ENCODE measurements around the gene VPS18.

The VPS18 gene

DNA sequence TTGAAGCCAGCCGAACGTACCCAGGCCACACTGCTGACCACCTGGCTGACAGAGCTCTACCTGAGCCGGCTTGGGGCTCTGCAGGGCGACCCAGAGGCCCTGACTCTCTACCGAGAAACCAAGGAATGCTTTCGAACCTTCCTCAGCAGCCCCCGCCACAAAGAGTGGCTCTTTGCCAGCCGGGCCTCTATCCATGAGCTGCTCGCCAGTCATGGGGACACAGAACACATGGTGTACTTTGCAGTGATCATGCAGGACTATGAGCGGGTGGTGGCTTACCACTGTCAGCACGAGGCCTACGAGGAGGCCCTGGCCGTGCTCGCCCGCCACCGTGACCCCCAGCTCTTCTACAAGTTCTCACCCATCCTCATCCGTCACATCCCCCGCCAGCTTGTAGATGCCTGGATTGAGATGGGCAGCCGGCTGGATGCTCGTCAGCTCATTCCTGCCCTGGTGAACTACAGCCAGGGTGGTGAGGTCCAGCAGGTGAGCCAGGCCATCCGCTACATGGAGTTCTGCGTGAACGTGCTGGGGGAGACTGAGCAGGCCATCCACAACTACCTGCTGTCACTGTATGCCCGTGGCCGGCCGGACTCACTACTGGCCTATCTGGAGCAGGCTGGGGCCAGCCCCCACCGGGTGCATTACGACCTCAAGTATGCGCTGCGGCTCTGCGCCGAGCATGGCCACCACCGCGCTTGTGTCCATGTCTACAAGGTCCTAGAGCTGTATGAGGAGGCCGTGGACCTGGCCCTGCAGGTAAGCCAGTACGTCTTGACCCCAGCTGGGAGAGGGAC lies 6.2 kb downstream of the VPS18 start:
- no peak for DNase-seq (ENCODE audit: low spot score)

DNA sequence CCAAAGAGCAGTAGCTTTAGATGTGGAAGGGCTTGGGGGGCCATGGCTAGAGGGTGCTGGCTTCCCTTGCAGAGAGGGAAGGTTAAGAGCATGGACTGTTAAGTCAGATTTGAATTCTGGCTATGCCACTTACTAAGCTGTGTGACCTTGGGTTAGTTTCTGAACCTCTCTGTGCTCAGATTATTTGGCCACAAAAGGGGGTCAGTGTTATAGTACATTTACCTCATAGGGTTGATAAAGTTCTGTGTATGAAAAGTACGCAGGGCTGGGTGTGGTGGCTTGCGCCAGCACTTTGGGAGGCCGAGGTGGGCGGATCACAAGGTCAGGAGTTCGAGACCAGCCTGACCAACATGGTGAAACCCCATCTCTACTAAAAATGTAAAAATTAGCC lies 6.8 kb downstream of the VPS18 start:
- no peak for DNase-seq (ENCODE audit: low spot score)

DNA sequence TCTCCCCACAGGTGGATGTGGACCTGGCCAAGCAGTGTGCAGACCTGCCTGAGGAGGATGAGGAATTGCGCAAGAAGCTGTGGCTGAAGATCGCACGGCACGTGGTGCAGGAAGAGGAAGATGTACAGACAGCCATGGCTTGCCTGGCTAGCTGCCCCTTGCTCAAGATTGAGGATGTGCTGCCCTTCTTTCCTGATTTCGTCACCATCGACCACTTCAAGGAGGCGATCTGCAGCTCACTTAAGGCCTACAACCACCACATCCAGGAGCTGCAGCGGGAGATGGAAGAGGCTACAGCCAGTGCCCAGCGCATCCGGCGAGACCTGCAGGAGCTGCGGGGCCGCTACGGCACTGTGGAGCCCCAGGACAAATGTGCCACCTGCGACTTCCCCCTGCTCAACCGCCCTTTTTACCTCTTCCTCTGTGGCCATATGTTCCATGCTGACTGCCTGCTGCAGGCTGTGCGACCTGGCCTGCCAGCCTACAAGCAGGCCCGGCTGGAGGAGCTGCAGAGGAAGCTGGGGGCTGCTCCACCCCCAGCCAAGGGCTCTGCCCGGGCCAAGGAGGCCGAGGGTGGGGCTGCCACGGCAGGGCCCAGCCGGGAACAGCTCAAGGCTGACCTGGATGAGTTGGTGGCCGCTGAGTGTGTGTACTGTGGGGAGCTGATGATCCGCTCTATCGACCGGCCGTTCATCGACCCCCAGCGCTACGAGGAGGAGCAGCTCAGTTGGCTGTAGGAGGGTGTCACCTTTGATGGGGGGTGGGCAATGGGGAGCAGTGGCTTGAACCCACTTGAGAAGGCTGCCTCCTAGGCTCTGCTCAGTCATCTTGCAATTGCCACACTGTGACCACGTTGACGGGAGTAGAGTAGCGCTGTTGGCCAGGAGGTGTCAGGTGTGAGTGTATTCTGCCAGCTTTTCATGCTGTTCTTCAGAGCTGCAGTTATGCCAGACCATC lies 8.6 kb downstream of the VPS18 start:
- DNase-seq (ENCODE audit: low spot score), result no peak

DNA sequence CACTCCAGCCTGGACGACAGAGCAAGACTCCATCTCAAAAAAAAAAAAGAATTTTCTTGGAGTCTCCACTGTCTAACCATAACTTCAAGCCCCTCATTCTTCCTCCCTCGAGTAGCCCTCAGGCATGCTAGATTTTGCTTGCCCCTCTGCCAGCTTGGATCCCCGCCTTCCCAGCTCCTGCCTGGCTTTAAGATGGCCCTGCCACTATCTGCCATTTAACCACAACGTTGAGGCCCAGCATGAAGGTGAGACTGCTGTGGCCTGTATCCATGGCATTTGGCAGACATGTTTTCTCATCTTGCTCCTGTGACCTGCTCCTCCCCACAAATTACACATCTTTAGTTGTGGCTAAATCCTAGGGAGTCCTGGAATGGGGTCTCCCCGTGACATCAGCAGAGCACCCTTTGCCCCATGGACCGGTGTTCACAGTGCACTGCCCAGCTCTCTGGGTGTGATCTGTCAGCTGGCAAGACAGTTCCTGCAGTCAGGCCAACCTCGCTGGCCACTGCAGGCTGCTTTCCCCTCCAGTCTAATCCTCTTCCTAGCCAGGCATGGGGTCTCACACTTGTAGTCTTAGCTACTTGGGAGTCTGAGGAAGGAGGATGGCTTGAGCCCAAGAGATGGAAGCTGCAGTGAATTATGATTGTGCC lies 10.4 kb downstream of the VPS18 start:
- DNase-seq (ENCODE audit: low spot score), result no peak

DNA sequence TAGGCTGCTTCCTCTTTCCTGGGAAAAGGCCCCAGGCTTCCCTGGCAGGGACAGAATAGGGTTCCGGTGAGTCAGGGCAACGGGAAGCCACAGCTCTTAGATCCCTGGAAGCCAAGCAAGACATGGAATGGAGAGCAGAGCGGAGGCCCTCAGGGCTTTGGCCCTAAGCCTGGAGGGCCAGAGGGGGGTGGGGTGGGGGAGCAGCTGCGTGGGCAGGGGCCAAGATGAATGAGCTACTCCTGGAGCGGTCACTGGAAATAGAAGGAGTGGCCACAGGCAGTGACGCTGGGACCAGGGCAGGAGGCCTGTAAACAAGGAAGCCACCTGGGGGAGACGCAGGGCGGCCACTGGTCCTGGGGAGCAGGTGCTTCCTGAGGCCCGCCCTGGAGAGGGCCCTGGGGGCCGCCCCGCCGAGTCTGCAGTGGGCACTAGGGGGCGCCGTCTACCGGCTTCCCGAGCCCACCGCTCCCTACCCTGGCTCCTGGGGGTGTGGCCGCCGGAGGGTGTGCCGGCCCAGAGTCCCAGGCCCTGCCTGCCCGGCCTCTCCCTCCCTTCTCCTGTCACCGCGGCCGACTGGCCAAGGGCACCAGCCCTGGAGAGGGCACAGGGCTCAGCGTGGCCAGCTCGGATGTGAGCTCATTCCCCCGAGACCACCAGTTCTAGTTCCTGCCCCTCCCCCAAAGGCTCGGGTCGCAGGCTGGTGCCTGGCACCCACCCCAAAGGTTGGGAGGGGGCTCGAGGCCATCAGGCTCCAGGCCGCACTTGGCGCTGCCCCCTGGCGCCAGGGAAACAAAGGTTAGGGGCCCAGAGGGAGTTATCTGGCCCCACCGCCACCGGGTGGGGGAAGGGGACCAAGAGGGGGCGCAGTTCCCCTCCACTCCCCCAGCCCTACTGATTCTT lies 12.1 kb downstream of the VPS18 start:
- peak; percentile 88 for DNase-seq (ENCODE audit: low spot score)

DNA sequence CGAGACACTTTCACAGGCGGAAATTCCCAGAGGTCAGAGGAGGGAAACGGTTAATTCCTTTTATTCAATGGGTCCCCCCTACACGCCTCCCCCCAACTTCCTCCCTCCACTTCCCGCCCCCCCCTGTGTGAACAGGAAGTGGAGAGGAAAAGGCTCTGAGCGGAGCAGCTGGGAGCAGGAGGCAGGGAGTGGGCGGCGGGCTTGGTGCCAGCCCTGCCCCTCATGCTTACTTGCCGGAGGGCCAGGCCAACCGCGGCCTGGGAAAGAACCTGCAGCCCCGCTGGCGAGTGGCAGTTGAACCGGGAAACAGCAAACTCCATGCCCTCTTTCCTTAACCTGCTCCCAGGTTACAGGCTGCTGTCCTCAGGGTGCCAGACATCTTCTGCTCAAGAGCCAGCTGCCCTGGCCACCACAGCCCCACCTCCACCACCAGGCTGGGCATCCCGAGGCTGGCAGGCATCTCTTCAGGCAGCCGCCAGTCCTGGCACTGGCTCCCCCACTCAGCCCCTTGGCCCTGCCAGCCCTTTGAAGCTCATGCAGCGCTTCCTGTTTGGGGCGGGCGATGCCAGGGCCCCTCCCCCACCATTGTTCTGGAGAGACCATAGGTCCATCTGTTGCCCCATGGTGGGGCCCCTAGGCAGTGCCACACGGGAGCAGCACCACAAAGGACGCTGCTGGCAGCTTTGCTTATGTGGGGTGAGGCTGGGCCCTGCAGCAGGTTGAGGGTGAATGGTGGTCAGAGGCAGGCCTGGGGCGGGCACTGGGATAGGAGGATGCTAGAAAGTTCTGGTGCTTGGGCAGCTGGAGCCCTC lies 12.9 kb downstream of the VPS18 start:
- peak; percentile 42 for DNase-seq (ENCODE audit: low spot score)

DNA sequence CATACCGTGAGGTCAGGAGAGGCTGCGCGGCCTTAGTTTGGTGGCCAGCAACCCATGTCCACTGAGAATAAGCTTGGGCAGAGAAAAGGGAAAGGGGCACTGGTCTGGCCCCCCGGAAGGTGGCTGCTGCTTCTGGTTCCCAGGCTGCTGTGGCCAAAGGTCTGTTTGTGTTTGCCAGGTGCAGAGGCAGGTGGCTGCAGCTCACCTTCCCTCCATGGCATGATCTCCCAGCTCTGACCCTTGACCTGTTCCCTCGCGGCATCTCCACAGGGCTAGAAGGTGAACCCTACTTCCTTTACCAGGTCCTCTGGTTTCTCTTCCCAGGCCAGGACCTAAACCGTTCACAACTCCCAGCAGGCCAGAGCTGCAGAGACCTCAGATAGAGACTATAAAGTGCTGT lies 13.8 kb downstream of the VPS18 start:
- DNase-seq (ENCODE audit: low spot score), result no peak

DNA sequence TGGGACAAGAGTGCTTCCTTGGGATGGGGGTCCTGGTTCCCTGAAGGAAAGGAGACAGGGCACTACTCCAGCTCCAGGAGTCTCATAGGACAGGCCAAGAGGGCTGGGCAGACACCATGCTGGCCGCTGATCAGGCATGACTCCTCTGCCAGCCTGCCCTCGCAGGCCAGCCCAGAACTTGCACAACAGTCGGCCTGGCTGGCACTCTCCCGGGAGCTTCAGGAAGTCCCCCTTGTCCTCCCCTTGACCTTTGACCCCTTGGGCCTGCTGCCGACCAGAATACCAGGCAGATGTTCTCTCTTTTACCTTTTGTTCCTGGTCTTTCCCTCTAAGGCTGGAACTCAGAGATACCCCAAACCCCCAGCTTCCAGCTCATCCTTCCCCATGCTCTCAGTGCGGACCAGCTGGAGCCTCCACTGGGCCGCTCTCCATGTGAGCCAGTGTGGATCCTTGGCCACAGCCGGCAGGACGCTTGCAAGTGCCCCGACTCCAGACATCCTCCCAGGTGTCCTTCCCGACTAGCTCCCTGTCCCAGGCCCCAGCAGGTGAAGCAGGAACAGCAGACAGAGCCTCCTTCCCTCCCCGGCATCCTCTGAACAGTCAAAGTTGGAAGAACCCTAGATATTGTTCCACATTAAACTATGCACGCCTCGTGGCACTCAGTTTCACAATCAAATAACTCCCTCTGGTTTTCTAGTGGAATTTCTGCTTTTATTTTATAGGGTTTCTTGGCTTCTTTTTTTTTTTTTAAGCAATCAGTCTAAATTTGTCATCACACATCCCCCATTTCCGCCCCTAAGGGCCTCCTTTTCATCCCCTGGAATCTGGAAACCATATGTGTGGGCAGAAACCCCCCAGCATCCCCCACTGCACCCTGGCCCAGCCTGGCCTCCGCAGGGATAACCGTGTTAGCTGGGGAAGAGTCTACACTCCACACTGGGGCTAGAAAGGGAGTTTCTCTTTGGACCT lies 15.7 kb downstream of the VPS18 start:
- DNase-seq (ENCODE audit: low spot score), result no peak

DNA sequence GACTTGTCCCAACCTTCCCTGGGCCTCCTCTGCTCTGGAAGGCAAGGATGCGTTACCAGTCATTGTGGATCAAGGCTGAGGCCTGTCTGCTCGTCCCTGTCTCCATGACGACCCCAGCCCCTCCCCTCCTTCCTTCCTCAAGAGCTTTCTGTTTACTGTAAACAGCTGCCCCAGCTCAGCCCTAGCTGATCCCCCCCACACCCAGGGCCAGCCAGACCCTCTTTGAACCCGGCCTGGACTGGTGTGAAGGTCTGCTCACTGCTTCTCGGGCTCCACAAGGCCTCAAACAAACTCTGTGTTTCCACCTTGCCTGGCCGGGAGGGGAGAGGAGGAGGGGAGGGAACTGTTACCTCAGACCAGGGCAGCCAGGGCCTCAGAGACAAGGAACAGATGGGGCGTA lies 16.9 kb downstream of the VPS18 start:
- no peak for DNase-seq (ENCODE audit: low spot score)

DNA sequence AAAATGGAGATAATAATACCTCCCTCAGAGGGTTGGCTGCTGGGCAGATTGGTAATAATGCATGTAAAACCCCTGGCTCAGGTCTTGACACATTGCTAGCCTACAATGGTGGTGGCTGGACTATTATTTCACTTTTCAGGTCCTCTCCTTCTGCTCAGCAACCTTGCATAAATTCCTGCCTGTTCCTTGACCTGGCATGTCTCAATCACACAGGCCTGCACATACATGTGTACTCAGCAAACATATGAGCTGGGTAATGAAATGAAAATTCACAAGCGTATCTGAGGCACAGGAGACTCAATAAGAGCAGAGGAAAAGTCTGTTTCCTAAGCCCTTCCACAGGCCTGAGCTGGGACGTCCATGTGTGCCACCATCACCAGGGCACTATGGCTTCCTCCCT lies 17.4 kb downstream of the VPS18 start:
- DNase-seq (ENCODE audit: low spot score), result no peak

DNA sequence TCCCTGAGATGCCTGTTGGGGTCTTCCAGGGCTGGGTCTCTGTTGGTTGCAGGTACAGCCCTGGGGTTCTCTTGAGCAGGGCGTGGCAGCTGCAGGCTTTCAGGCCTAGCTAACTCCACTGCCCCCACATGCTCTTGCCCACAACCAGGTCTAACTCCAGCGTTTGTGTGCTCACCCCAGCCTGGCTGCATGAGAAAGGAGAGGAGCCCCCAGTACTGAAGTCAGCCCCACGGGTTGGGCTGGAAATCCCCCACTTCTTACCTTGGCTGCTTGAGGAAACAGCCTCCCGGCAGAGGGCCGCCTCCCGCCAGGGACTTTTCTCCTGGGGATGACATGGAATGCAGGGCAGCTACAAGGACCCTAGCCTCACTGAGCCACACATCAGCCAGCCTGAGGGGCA lies 18.2 kb downstream of the VPS18 start:
- DNase-seq (ENCODE audit: low spot score), result no peak

DNA sequence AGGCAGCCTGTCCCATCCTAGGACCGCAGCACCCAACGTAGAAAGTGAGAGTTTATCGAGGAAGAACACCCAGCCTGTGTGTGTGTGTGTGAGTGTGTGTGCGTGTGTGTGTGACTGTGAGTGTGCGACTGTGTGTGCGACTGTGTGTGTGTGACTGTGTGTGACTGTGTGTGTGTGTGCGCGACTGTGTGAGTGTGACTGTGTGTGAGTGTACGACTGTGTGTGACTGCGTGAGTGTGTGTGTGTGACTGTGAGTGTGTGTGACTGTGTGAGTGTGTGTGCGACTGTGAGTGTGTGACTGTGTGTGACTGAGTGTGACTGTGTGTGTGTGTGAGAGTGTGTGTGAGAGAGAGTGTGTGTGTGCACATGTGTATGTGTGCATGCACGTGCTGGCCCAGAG lies 19.8 kb downstream of the VPS18 start:
- DNase-seq (ENCODE audit: low spot score), result no peak

DNA sequence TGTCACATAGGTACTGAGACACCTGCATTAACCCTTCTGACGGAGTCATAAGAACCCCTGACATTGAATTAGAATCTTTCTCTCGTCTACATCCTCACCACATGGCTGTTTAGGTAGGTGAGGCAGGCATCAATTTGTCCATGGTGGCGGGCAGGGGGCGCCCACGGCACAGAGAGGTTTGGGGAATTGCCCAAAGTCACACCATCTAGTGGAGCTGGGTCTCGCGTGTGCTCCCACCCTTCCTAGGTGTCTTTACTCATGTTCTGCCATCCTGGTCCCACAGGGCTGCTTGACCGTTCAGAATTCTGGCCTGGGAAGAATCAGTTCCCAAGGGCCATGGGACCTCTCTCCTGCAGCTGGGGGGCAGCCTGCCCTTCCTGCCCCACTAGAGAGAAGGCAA lies 20.2 kb downstream of the VPS18 start:
- no peak for DNase-seq (ENCODE audit: low spot score)

DNA sequence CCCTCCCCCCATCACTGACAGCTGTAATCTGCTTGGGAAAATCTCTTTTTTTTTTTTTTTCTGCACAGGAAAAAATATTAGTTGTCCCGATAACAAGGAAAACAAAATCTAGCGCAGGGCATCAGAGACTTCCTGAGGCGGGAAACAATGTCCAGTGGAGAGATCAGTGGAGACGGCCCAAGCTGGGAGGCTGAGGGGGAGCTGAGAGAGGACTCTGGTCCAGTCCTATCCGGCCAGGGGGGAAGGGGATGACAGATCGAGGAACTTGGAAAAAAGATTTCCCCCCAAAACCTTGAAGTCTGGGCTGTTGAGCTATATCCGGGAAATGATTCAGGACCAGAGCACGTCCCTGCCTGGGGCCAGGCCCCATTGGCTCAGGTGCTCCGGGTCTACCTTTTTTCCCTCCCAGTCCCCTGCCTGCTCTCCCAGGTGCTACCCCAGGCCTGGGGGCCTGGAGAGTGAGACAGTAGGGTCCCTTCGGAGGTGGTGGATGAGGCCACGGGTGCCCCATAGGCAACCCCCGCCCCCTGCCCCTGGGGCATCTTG lies 20.9 kb downstream of the VPS18 start:
- no peak for DNase-seq (ENCODE audit: low spot score)

DNA sequence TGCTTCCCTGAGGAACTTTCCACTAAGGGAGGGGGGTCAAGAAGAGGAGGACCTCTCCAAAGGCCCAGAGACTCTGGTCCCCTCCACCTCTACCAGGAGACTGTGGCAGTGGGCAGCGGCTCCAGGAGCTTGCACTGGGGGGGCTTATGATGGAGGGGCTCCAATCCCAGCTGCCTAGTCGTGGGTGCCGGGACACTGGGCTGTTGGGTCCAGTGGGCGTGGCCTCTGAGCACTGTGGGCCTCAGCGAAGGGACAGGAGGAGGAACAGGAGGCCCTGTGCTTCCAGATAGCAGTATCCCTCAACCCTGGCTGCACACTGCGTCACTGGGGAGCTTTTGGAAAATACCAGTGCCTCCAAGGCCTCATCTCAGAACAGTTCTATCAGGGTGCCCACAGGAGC lies 21.4 kb downstream of the VPS18 start:
- no peak for DNase-seq (ENCODE audit: low spot score)

DNA sequence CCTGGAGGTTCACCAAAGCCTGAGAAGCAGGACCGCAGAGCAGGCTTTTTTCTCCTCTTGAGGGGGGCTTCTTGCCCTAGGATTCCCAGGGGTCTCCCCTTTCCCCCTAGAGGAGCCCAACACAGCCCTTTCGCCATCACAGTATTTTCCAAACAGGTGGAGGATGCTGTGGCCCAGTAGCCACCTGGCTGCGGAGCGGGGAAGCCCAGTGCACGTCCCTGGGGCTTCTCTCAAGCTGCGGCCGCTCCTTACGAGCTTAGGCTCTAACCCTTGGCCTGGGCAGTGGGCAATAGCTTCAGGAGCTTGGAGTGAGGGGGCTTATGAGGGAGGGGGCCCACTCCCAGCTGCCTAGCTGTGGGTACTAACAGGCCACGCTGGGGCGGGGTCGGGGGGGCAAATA lies 23.3 kb downstream of the VPS18 start:
- DNase-seq (ENCODE audit: low spot score), result no peak

DNA sequence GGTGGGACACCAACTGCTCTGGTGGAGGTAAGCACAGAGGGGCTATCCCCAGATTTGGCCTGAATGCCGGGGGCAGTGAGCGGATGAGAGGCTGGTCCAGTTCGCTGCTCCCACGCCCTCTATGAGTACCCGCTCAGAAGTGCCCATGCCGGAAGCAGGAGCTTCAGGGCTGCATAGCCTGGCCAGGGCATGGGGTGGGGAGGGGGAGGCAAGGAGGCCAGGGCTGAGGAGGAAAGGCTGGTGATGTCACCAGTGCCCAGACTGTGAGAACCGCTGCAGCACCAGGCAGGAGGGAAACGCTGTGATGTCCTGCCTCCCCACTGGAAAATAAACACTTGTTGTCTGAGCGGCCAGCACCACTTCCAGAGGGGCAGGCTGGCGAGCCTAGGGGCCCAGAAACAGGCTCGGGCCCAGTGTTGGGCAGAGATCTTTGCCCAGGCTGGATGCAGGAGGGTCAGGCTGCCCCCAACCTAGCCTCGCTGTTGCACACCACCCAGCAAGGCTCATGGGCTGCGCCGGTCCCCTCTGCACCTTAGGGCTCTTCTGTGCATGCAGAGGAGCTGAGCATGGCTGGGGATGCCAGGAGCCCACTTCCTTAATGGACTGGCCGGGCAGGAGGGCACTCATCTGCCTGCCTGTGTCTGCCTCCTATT lies 24.0 kb downstream of the VPS18 start:
- DNase-seq (ENCODE audit: low spot score), result no peak

DNA sequence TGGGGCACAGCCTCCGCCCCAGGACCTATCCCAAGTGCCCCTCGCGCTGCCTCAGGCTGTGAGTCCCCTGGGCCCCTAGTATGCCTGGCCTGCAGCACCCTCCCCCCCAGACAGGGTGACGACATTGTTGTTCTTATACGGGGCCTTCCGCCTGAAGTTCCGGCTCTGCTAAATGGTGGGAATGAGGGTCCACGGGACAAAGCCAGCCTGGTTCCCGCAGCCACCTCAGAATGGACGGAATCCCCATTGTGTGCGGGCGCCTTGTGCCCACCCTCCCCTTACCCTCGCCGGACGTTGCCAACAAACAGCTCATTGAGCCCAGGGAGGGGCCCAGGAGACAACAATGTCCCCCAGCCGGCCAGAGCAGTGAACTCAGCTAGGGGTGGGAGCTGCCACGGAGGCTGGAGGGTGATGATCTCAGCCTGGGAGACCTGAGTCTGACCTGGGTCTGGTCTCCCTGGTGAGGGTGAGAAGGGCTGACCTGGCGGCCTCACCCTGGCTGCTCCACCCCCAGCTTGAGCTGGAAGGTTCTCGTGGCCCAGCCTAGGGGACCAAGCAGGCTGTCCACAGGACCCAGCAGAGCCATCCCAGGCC lies 24.6 kb downstream of the VPS18 start:
- DNase-seq (ENCODE audit: low spot score), result no peak
